GM12801 (cell line): ENCODE data around the gene SERINC3.

Experiments
- TF ChIP-seq, protein P1 (sequence below): IDR thresholded peaks from one replicate; pipeline ENCODE4 v1.5.1; 2011; ENCODE audit warnings: control low read depth; ENCODE audit not compliant: insufficient read length; ENCODE audit errors: extremely low read depth

SERINC3 gene

DNA sequence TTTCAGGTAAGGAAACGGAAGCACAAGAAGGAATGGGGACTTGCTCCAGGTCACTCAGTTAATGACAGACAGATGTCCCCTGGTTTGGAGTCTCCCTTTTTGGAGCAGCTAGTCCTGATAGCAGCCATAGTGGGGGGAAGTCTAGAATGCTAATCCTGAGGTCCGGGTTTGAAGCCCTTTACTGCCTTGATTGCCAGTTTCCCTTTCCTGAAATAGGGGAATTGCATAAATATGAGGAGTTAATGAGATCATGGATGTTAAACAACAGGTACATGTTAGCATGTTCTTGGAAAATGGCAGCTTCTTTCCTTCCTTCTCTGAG is 46.5 kb downstream of the SERINC3 start:
- TF ChIP-seq, protein P1, sequence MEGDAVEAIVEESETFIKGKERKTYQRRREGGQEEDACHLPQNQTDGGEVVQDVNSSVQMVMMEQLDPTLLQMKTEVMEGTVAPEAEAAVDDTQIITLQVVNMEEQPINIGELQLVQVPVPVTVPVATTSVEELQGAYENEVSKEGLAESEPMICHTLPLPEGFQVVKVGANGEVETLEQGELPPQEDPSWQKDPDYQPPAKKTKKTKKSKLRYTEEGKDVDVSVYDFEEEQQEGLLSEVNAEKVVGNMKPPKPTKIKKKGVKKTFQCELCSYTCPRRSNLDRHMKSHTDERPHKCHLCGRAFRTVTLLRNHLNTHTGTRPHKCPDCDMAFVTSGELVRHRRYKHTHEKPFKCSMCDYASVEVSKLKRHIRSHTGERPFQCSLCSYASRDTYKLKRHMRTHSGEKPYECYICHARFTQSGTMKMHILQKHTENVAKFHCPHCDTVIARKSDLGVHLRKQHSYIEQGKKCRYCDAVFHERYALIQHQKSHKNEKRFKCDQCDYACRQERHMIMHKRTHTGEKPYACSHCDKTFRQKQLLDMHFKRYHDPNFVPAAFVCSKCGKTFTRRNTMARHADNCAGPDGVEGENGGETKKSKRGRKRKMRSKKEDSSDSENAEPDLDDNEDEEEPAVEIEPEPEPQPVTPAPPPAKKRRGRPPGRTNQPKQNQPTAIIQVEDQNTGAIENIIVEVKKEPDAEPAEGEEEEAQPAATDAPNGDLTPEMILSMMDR = no peak

- TF ChIP-seq, protein P1 = no peak
Measured at GRCh38 chr20:44471481-44471882, 50.4 kb downstream of the SERINC3 start.

DNA sequence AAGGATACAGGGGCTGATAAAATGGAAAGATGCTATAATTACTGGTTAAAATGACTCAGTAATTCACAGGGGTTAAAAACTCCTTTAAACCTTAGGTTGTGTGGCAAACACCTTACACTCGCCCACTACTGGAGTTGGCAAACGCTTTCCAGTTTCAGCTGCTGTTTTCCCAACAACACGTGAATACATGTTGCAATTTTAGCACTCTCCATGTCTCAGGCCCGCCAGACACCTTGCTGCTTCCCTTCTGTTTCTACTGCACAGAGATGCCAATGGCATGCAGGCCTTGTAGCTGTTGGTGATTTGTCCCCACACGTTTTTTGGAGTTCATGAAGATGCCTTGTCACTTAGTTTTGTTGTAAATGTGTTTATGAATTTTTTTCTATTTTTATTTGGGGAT is 51.5 kb downstream of the SERINC3 start:
- TF ChIP-seq, protein P1 = no peak

- TF ChIP-seq, protein P1 = no peak
Measured at GRCh38 chr20:44468044-44468782, 53.7 kb downstream of the SERINC3 start.

GRCh38 chr20:44467289-44467883 is 54.5 kb downstream of the SERINC3 start:
- TF ChIP-seq, protein P1 = no peak

DNA sequence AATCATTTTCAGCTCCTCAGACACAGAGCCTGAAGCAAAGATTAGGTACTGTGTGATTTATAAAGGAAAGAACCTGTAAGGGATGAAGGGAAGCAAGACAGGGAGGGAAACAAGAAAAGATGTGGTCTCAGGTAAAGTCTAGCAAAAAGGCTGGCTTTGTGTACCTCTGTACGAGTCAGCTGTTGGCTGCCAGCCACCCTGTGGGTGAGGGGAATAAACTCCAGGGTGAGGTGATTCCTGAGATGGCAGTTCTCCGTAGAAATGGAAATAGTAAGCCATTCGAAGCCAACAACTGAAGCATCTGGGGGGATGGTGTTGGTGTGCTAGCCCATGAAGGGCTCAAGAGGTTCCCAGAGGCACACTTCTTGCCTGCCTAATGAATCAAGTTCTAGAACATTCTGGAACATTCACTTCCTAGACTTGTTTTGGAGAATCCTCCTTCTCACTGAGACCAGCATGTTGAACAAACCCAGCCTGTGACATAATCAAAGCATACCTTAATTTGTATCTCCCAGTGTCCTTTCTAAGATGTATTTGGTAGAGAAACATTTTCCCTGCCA is 56.8 kb downstream of the SERINC3 start:
- TF ChIP-seq, protein P1 = no peak

GRCh38 chr20:44464514-44464913 is 57.4 kb downstream of the SERINC3 start:
- TF ChIP-seq, protein P1 = no peak
